HG02623 (cell line): Measurements from ENCODE around the gene MXRA8.
"Not testable (repeated sequence)": the region's sequence is repeated elsewhere in the genome, so short reads cannot be mapped to it uniquely, and the experiment has no call there.

Experiments used
- ATAC-seq: cut with Tn5 transposase; IDR thresholded peaks from one replicate; pipeline ENCODE4 v1.9.1; 2021; ENCODE audit warnings: moderate library complexity; ENCODE audit not compliant: unreplicated experiment

The MXRA8 gene

DNA sequence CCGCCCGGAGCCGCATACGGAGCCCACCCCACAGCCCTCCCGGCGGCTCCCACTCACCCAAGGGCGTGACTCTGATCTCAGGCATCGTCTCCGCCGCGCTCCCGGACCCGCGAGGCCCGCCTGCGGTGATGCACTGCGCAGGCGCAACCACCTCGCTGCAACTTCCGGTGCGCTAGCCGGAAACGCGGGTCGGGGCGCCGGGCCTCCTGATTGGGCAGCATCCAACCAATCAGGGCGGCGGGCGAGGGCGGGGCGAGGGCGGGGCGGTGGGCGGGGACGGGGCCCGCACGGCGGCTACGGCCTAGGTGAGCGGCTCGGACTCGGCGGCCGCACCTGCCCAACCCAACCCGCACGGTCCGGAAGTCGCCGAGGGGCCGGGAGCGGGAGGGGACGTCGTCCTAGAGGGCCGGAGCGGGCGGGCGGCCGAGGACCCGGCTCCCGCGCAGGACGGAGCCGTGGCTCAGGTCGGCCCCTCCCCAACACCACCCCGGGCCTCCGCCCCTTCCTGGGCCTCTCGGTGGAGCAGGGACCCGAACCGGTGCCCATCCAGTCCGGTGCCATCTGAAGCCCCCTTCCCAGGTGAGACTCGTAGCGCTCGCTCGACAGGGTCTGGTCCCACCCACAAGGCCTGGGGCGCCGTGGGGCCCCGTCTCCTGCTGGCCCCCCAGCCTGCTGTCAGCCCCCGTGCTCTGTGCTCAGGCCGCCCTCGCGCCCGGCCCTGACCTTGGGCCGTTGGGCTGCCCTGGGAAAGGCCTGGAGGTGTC lies 33.6 kb downstream of the MXRA8 start, which contains the start of the genes CPTP and INTS11:
Gene CPTP (plus strand): TSS at position 279 of the 764 bp plus-strand sequence. CDS start 2,109 bp downstream, outside the sequence.
Gene INTS11 (minus strand): TSS at position 137 of the 764 bp plus-strand sequence. CDS start 52 bp downstream, at position 85.
- ATAC-seq, result peak; percentile 62

DNA sequence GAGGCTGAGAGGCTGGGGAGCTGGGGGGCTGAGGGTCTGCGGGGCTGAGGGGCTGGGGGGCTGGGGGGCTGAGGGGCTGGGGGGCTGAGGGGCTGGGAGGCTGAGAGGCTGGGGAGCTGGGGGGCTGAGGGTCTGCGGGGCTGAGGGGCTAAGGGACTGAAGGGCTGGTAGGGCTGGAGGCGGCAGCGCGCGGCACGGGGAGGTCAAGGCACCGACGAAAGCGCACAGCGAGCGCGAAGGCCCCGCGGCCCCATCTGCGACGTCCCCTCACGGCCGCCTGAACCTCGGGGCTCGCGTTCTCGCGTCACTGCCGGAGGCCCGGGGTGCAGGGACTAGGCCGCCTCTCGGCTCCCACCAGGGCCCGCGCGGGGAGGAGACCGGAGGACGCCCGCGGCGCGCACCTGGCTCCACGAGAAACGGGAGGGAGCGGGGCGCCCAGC lies 34.3 kb downstream of the MXRA8 start:
- peak; percentile 19 for ATAC-seq

- ATAC-seq, result no peak
Observed at GRCh38 chr1:1322952-1323351, 35.4 kb downstream of the MXRA8 start.

DNA sequence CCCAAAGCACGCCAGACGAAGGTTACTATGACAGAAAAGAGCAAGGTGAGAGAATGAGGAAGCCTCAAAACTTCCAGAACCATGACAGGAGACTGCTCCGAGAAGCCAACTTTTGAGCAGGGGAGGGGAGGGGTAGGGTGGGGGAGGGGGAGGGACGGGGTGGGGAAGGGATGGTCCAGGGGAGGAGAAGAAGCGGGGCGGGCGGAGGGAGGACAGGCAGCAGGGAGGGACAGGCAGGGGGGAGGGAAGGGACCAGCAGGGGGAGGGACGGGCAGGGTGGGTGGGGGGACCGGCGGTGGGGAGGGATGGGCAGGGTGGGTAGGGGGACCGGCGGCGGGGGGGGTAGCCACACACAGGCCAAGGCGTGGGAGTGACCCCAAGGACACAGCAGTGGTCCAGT lies 35.9 kb downstream of the MXRA8 start:
- ATAC-seq, result no peak

DNA sequence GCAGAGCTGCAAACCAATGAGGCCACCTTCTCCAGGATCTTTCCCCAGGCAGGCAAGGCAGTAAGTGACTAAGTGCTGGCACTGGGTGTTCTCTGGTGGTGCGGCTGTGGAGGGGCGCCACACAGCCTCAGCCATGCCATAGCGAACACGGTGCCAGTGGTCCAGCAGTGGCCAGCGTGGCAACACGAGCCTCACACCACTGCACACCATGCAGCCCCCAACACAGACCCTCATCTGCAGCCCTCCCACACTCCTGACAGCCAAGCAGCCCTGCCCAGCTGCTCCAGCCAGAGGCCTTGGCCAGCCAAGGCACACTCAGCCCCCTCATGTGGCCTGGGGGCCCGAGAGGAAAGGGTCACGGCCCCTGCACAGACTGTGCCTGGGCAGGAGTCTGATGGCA lies 36.9 kb downstream of the MXRA8 start:
- no peak for ATAC-seq

GRCh38 chr1:1320666-1321448 lies 37.5 kb downstream of the MXRA8 start:
- ATAC-seq, result no peak

DNA sequence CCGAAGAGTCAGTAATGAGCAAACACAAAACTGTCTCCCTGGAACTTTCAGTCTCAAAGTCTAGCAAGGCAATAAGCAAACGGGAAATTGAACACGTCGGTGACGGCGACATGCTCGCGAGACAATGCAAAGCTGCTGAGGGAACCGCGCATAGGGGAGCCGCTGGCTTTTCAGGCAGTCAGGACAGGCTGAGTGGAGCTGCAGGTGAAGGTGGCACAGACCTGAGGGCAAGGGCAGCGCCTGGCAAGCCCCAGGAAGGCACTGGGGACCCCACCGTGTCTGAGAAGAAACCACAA lies 38.8 kb downstream of the MXRA8 start:
- ATAC-seq, result no peak

- ATAC-seq, result no peak
Observed at GRCh38 chr1:1318777-1319645, 39.3 kb downstream of the MXRA8 start.

DNA sequence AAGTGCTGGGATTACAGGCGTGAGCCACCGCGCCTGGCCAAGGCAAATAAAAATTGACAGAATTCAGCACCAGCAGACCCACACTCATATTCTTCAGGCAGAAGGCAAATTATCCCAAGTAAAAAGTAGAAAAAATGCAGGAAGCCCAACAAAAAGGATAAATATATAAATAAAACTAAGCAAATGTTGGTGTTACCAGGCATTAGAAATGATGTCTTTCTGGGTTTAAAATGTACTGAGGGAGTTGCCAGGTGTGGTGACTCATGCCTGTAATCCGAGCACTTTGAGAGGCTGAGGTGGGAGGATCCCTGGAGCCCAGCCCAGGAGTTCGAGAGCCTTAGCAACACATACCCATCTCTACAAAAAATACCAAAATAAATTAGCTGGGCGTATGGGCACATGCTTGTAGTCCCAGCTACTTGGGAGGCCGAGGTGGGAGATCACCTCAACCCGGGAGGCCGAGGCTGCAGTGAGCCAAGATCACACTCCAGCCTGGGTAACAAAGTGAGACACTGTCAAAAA lies 40.2 kb downstream of the MXRA8 start:
- ATAC-seq, result no peak

DNA sequence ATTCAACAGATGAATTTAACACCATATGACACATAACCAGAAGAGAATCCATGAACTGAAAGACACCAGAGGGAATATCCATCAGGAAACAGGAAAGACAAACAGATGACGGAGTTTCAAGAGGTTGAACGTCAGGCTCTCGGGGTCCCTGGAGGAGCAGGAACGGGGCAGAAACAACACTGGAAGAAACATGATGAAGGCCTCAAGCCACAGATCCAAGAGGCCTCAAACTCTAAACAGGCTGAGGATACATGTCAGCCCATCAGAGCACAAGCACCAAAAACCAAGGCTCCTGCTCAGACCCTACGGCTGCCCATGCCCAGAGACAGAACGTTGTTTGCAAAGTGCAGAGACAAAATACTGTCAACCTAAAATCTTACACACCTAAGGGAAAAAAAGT lies 40.9 kb downstream of the MXRA8 start:
- no peak for ATAC-seq

DNA sequence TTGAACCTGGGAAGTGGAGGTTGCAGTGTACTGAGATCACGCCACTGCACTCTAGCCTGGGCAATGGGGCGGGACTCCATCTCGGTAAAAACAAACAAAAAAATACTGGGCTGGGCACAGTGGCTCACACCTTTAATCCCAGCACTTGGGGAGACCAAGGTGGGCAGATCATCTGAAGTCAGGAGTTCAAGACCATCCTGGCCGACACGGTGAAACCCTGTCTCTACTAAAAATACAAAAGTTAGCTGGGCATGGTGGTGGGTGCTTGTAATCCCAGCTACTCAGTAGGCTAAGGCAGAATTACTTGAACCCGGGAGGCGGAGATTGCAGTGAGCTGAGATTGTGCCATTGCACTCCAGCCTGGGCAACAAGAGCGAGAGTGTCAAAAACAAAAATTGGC lies 42.2 kb downstream of the MXRA8 start:
- not testable (repeated sequence) for ATAC-seq

GRCh38 chr1:1315435-1315954 lies 42.9 kb downstream of the MXRA8 start:
- ATAC-seq, result no peak

DNA sequence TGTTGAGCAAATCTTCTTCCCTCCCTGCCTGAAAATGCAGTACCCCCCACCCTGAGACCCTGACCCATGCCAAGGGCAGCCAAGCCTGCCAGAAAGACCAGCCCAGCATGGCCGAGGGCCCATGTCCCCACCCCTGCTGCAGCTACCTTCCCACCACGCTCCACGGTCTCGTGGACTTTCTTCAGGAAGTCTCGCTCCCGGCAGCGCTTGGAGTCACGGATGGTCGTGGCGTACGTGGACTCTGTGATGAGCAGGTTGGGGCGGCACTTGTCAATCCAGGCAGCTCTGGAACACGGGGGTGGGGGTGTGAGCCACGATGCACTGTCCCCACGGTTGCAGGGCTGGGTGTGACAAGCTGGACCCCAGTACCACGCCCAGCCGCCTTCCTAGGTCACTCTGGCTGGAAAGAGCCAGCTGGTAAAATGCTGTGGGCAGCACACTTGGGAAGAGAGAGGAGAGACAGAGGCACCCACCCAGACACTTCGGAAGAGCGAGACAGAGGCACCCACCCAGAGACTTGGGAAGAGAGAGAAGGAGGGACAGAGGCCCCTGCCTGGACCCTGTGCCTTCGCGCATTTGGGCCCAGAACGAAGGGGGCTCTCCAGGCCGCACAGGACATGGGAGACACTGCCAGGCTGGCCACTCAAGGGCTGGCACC lies 43.5 kb downstream of the MXRA8 start:
- no peak for ATAC-seq

DNA sequence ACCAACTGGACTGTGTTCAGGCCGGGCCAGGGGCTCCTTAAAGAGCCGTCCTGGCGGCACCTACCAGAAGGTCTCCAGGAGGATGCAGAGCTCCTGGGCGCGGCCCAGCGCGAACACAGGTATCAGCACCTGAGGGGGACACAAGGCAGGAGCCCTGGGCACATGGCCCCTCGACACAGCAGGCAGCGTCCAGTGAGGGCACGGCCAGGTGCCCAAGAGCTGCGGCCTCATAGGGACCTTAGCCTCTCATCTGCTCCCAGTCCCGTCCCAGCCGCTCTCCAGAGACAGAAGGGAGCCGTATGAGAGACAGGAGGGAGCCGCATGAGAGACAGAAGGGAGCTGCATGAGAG lies 44.1 kb downstream of the MXRA8 start:
- no peak for ATAC-seq

DNA sequence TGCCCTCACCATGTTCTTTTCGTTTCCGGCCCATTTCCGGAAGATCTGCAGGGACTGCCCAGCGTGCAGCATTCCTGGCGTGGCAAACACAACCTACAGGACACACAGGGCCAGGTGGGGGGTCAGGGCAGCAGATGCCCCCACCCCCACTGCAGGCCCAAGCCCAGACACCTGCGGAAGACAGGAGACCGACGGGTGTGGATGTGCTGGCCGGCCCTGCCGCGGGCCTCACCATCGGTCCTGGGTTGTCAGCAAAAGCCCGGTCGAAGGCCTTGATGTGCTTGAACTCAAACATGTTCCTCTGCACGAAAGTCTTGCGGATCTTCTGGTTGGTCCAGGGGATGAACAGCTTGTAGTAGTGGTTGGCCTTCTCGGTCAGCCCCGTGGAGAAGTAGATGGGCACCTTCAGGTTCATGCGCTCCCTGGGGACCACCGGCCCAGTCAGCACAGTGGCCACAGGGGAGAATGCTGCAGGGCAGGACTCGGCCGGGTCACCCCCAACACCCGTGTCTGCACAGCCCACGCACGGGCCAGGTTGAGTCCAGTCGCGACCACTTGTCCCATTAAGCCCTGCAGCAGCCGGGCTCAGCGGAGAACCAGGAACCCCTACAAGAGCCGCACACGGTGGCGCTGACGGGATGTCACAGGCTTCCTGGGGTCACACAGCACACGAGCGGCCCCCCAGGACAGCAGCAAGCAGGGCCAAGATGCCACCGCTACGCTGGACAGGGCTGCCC lies 44.7 kb downstream of the MXRA8 start:
- no peak for ATAC-seq

DNA sequence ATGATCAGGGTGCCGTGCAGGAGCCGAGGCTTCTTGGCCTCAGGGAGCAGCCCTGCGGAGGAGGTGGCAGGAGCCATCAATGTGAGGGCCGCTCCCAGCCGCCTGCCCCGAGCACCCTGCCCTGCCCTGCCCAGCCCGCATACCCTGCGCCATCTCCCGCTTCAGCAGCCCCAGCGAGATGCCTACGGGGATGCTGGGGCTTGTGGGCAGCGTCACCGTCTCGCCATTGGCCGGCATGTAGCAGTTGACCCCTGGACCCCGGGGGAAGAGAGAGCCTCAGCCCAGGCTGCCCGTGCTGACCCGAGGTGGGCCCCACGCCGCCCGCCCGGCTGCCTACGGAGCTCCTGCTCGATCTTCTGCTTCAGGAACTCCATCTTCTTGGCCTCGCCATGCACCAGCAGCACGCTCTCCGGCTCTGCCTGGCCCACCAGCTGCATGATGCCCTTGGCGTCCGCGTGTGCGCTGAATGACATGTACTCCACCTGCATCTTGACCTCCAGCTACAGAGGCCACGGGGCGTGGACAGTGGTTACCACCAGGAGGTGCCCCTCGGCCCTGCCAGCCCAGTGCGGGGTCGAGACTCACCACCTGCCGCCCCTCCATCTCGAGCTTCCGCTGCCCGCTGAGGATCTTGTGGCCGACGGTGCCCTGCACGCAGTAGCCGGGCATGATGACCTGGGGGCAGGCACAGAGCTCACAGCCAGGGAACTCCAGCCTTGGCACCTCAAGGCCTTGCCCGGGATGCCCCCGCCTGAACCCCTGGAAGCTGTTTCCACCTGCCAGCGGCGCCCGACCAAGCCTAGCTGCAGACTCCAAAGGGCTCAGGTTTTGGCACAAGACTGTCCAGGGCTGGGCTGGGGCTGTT lies 45.7 kb downstream of the MXRA8 start:
- no peak for ATAC-seq

DNA sequence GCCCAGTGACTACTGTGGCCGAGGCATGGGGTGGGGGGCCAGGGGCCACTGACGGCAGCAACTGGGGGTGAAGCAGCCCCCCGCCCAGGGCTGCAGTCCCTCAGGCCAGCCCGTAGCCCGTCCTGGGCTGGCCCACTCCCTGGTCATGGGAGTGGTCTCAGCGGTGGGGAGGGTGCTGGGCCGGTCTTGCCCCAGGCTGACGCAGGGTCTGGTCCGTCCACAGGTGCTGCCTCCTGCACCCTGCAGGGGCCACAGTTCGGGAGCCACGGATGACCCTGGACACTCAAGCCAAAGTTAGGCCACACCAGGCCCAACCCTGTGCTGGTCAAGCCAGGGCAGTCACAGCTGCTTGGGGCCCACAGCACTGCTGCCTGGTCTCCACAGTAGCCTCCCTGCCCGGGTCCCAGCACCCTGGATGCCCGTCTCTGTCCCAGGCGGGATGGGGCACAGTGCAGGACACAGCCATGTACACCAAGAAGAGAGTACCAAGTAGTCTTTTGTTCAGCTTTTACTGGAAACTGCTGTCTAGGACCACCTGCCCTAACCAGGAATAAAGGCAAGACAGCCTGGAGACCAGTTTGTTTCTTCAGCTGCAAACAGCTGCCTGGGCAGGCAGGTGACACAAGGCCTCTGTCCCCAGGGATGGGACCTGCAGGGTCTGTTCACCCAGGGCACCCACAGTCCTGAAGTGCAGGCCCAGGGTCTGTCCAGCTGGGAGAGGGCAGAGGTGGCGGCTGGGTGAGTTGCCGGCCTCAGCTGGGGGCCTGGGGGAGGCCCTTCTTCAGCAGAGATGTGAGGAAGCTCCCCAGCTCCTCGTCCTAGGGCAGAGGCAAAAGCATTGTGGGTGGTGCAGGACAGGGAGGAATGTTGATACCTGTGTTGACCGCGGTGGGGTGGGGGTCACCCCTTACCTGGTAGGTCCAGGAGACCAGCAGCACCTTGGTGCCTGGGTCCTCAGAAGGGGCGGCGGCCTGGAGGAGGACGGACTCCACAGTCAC lies 46.9 kb downstream of the MXRA8 start:
- no peak for ATAC-seq
